Body of pancreas (tissue), 4 donors: ENCODE data around the gene HOXB5. TPM values are rescaled to one million over a fixed set of nuclear protein-coding genes. Genes with fewer than 3 reads are reported as not detected.

Experiments
- ATAC-seq: fragments of 150-250 bp; one replicate; pipeline ENCODE4 v1.9.1; 2016
- DNase-seq, 4 donors: peaks; one replicate each; pipeline ENCODE4 v3.0.0-alpha.2; 2019
- H3K27ac ChIP-seq, 4 donors: fragments of 200-600 bp; sonication (generic); 1 replicate in 3 of 4; 2 replicates in 1 of 4; pipeline versions ENCODE4 v1.5.1 to v1.6.1; 2016 to 2019; ENCODE audit warnings: mild to moderate bottlenecking in 1 of 4, mixed read lengths in 1 of 4, moderate library complexity in 1 of 4
- H3K27me3 ChIP-seq, 2 donors: fragments of 200-600 bp; sonication (generic); one replicate each; pipeline ENCODE4 v1.6.0; 2016; ENCODE audit warnings: mild to moderate bottlenecking in 1 of 2
- H3K36me3 ChIP-seq, 2 donors: fragments of 200-600 bp; sonication (generic); replicated peaks in 1 of 2; 2 replicates each; pipeline ENCODE4 v1.5.1; 2016; ENCODE audit warnings: low read depth in 2 of 2; ENCODE audit not compliant: insufficient read depth in 1 of 2
- H3K4me1 ChIP-seq: fragments of 200-600 bp; sonication (generic); one replicate; pipeline ENCODE4 v1.6.0; 2016
- H3K4me3 ChIP-seq, 2 donors: fragments of 200-600 bp; sonication (generic); 1 replicate in 1 of 2; 2 replicates in 1 of 2; pipeline ENCODE4 v1.5.1; 2016 to 2019
- H3K9me3 ChIP-seq, 3 donors: fragments of 200-600 bp; sonication (generic); 1 replicate in 2 of 3; 2 replicates in 1 of 3; pipeline ENCODE4 v1.5.1; 2016
- POLR2A ChIP-seq, 3 donors: fragments of 450-650 bp; IDR thresholded peaks; one replicate each; pipeline ENCODE4 v1.6.1; 2016; ENCODE audit warnings: antibody characterized with exemption in 3 of 3, mild to moderate bottlenecking in 2 of 3
- WGBS, 2 donors: methylation state at CpG; one replicate each; pipeline ENCODE4 v1.1.5; 2017; 5-methylcytosine and 5-hydroxymethylcytosine counted together
- intact Hi-C: fragments of 100-400 bp; cut with DNase I; formaldehyde crosslinking; loops from one replicate; pipeline ENCODE4 v1.15.1; 2023
- total RNA-seq, 2 donors: library from RNA; depleted of rRNA; stranded (reverse); fragments of >200 nt; gene quantifications; one replicate each; pipeline ENCODE4 v1.1.0, GENCODE V29; 2016
- TF ChIP-seq, protein P1 (sequence below), 7 experiments: fragments of 450-650 bp in 4 of 7; fragments of 200-600 bp in 3 of 7; sonication (generic) in 3 of 7; IDR thresholded peaks; one replicate each; pipeline ENCODE4 v1.5.1; 2016 to 2019; ENCODE audit warnings: antibody characterized with exemption in 7 of 7

Gene HOXB5
- total RNA-seq, 2 donors from 2014 or later: 0.99 TPM; not detected in 1

DNA sequence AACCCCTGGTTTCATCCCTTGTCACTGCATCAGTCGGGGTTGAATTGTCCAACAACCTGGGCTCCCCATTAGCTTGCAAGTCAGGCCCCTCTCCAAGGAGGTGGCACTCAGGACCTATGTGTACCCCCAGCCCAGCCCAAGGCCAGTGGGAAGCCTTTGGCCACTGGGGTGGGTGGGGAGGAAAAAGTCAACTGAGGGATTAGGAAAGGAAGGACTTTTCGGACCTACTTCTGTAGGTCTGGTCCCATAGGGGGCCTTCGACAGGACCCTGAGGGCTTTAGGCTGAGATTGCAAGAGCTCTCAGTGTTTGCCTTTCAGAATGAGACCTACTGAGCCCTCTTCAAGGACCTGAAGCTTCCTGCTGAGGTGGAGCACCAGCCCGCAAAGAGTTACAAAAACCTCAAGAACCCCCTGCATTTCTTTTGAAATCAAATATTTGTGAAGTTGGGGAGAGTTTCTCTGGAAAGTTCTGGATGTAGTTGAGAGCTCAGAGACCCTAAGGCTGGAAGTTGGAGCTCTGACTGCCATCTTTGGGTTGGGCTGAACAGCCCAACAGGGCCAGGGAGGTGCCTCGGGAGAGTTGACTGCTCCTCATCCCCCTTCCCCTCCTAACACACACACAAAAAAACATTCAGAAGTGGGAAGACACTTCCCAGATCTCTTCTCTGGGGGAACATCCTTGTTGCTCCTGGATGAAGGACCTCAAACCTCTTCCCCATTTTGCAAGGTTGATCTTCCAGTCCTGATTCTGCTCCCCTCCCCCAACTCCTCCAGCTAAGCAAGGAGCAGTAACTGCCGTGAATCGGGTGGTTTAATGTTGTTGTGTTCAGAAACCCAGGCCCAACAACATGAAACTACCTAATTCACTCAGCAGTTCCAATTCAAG is 38.4 kb upstream of the HOXB5 start:
- peaks cover 11% of the 10 kb centered on the region for H3K4me1 ChIP-seq
- no peak for ATAC-seq

DNA sequence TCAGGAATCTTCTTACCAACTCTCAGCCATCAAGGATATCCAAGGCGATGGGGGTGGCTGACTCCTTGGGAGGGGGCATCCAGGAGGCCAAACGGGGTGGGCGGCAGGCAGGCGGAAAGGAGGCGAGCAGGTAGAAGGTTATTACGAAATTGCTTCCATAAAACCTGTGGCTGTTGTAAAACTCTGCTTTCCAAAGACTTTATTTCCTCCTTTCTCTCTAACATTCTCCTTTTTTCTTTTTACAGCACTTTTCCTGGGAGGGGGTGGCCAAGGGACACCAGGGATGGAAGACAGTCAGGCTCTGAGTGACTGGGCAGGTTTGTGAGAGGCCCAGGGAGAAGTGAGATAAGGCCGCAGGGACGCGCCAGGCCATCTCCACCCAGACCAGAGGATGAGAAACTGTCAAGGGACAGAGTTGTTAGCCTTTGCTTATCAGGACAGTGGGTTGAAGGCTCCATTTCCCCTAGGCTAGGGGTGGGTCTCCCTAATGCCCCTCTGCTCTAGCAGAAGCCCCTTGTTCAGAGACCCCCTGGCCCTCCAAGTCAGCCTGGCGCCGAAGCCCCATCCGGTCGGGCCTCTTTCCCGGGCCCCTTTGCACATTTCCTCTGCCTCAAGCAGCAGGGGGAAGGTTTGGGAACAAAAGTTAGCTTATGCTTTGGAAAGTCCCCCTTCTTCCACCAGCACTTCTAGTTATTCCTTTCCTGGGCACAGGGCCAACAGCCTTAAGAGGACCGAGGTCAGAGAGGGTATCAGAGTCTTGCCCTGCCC is 37.5 kb upstream of the HOXB5 start:
- Histone ChIP-seq H3K4me1 (peaks cover 8% of the 10 kb centered on the region), H3K4me3 (no peak overlapping the region), H3K27ac (no peak overlapping the region), H3K9me3 (no peaks in the 10 kb centered on the region), H3K27me3 (peaks cover 0 to 84% of the 10 kb centered on the region in 2 donors), H3K36me3 (no peaks in the 10 kb centered on the region)
- intact Hi-C loops: no loop called here
- TF ChIP-seq, protein P1, sequence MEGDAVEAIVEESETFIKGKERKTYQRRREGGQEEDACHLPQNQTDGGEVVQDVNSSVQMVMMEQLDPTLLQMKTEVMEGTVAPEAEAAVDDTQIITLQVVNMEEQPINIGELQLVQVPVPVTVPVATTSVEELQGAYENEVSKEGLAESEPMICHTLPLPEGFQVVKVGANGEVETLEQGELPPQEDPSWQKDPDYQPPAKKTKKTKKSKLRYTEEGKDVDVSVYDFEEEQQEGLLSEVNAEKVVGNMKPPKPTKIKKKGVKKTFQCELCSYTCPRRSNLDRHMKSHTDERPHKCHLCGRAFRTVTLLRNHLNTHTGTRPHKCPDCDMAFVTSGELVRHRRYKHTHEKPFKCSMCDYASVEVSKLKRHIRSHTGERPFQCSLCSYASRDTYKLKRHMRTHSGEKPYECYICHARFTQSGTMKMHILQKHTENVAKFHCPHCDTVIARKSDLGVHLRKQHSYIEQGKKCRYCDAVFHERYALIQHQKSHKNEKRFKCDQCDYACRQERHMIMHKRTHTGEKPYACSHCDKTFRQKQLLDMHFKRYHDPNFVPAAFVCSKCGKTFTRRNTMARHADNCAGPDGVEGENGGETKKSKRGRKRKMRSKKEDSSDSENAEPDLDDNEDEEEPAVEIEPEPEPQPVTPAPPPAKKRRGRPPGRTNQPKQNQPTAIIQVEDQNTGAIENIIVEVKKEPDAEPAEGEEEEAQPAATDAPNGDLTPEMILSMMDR (IDR thresholded peaks at IDR 0.05): no peak
- no peak for TF ChIP-seq POLR2A (IDR thresholded peaks at IDR 0.05)
- DNase-seq (no peak), ATAC-seq (no peak)
- 16% methylated on average over 13 to 15 of the region's 15 CpGs for WGBS, 2 donors

More for the DNA sequence above, 38.4 kb upstream of the HOXB5 start:
- H3K27ac ChIP-seq: no peak overlapping the region
- no peak overlapping the region for H3K4me3 ChIP-seq
- H3K9me3 ChIP-seq: no peaks in the 10 kb centered on the region
- intact Hi-C loops: no loop called here
- no peak for DNase-seq
- no peaks in the 10 kb centered on the region for H3K36me3 ChIP-seq
- TF ChIP-seq POLR2A (IDR thresholded peaks at IDR 0.05): no peak
- TF ChIP-seq, protein P1 (IDR thresholded peaks at IDR 0.05): no peak
- 15 to 22% methylated on average over 7 of the region's 7 CpGs for WGBS, 2 donors
- H3K27me3 ChIP-seq: peaks cover 0 to 85% of the 10 kb centered on the region in 2 donors

DNA sequence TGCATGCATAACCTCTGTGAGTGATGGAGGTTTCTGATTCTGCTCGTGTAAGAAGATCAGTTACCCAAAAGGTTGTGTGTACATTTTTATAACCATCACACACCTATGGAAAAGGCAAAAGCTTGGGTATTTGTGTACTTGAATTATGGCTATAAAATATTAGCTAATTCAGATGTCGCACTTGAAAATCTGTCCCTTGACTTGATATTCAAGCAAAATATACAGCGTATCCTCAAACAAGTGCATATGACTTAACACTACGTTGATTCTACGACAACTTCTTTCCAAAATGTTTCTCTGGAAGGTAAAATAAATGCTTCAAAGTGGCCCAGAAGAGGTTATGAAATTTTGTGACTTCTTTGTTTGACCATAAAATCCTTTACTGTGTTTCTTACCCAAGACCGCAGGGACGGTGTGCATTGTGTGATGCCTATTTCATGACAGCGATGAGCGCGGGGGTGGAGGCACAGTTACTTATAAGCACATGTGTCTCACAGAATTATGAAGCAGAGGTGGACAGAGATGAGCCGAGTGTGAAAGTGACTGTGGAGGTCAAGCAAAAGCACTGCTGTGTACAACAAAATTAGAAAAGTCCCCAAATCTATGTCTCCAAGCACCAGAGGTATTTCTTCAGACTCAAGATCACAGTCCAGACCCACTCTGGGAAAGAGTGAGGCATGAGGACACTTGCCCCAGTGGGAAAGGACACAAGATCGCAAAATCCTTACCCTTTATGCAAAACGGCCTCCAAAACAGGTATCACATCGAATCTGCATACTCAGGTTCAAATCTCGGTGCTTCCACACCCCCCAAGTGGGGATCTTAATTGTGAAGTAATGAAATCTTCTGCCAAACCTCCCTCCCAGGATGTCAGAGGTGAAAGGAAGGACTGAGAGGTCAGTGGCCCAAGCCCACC is 36.7 kb upstream of the HOXB5 start:
- ATAC-seq (no peak), DNase-seq (no peak)
- H3K4me1 ChIP-seq: peaks cover 16% of the 10 kb centered on the region
- H3K36me3 ChIP-seq: no peaks in the 10 kb centered on the region
- 16 to 23% methylated on average over 15 of the region's 15 CpGs for WGBS, 2 donors
- no peaks in the 10 kb centered on the region for H3K9me3 ChIP-seq
- peaks cover 0 to 84% of the 10 kb centered on the region in 2 donors for H3K27me3 ChIP-seq
- no peak overlapping the region for H3K4me3 ChIP-seq
- TF ChIP-seq, protein P1 (IDR thresholded peaks at IDR 0.05): no peak
- no peak for TF ChIP-seq POLR2A (IDR thresholded peaks at IDR 0.05)
- intact Hi-C loops: no loop called here
- no peak overlapping the region for H3K27ac ChIP-seq

DNA sequence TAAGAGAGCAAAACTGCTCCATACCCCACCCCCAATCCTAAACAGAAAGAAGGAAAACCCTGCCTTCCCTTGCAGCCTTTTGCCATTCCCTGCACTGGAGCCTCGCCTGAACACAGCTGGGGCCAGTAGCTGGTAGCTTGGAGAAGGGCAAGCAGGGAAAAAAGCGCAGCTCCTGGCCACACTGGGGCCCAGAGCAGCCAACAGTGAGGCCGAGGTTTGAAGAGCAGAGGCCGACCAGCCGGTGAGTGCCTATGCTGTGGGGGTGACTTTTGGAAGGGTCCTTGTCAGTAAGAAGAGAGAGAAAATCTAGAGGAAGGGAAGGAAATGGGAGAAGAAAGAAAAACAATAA is 35.8 kb upstream of the HOXB5 start:
- no peaks in the 10 kb centered on the region for H3K9me3 ChIP-seq
- H3K36me3 ChIP-seq: no peaks in the 10 kb centered on the region
- no peak overlapping the region for H3K4me3 ChIP-seq
- DNase-seq: no peak
- 15 to 30% methylated on average over 5 of the region's 5 CpGs for WGBS, 2 donors
- no peak overlapping the region for H3K27ac ChIP-seq
- intact Hi-C loops: loop anchor here (10.0 kb wide), 1 partner anchor 475 kb away; no protein-coding TSS in a partner anchor
- H3K4me1 ChIP-seq: peaks cover 23% of the 10 kb centered on the region
- no peak for ATAC-seq
- H3K27me3 ChIP-seq: peaks cover 0 to 84% of the 10 kb centered on the region in 2 donors
- no peak for TF ChIP-seq POLR2A (IDR thresholded peaks at IDR 0.05)
- TF ChIP-seq, protein P1 (IDR thresholded peaks at IDR 0.05): no peak
